HEK293 (cell line): ENCODE results near the gene ACAD8.

Experiments used
- BCL11A ChIP-seq: fragments of 450-650 bp; formaldehyde crosslinking; IDR thresholded peaks from 2 replicates; pipeline ENCODE4 v1.5.1; 2016; ENCODE audit warnings: low read depth, missing biosample characterization, missing genetic modification characterization
- KLF7 ChIP-seq: fragments of 450-650 bp; formaldehyde crosslinking; IDR thresholded peaks from 2 replicates; pipeline ENCODE4 v1.5.1; 2016; ENCODE audit warnings: missing biosample characterization, missing genetic modification characterization, borderline replicate concordance
- ZBTB8A ChIP-seq: fragments of 450-650 bp; formaldehyde crosslinking; IDR thresholded peaks from 2 replicates; pipeline ENCODE4 v1.5.1; 2016; ENCODE audit warnings: missing biosample characterization, missing genetic modification characterization
- ZNF138 ChIP-seq: fragments of 450-650 bp; formaldehyde crosslinking; IDR thresholded peaks from 2 replicates; pipeline ENCODE4 v1.5.1; 2016; ENCODE audit warnings: missing biosample characterization, missing genetic modification characterization, borderline replicate concordance
- ZNF16 ChIP-seq: fragments of 450-650 bp; formaldehyde crosslinking; IDR thresholded peaks from 2 replicates; pipeline ENCODE4 v1.5.1; 2016; ENCODE audit warnings: low read depth, missing biosample characterization, missing genetic modification characterization
- ZNF274 ChIP-seq, 2 experiments: fragments of 200-500 bp in 1 of 2; fragments of 450-650 bp in 1 of 2; sonication (Bioruptor generic) in 1 of 2; formaldehyde crosslinking in 1 of 2; IDR thresholded peaks; 2 replicates each; pipeline versions ENCODE4 v1.5.1 to v1.6.1; 2014 to 2016; ENCODE audit warnings: borderline replicate concordance in 1 of 2, inconsistent platforms in 1 of 2, low read length in 1 of 2, missing biosample characterization in 1 of 2, missing genetic modification characterization in 1 of 2
- ZNF473 ChIP-seq: fragments of 450-650 bp; formaldehyde crosslinking; IDR thresholded peaks from 2 replicates; pipeline ENCODE4 v1.5.1; 2017; ENCODE audit warnings: missing biosample characterization, missing genetic modification characterization
- TF ChIP-seq, protein P1 (sequence below): fragments of 450-650 bp; formaldehyde crosslinking; IDR thresholded peaks from 2 replicates; pipeline ENCODE4 v1.5.1; 2016; ENCODE audit warnings: missing biosample characterization, missing genetic modification characterization

- no peak for TF ChIP-seq ZBTB8A
- TF ChIP-seq ZNF138 (tag by site-specific recombination), result no peak
- TF ChIP-seq ZNF274 (IDR thresholded peaks at IDR 0.05; ENCODE audit: low read length), result no peak
- no peak for TF ChIP-seq ZNF274 (tag by site-specific recombination; IDR thresholded peaks at IDR 0.05; ENCODE audit: borderline replicate concordance)
- TF ChIP-seq, protein P1, sequence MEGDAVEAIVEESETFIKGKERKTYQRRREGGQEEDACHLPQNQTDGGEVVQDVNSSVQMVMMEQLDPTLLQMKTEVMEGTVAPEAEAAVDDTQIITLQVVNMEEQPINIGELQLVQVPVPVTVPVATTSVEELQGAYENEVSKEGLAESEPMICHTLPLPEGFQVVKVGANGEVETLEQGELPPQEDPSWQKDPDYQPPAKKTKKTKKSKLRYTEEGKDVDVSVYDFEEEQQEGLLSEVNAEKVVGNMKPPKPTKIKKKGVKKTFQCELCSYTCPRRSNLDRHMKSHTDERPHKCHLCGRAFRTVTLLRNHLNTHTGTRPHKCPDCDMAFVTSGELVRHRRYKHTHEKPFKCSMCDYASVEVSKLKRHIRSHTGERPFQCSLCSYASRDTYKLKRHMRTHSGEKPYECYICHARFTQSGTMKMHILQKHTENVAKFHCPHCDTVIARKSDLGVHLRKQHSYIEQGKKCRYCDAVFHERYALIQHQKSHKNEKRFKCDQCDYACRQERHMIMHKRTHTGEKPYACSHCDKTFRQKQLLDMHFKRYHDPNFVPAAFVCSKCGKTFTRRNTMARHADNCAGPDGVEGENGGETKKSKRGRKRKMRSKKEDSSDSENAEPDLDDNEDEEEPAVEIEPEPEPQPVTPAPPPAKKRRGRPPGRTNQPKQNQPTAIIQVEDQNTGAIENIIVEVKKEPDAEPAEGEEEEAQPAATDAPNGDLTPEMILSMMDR (tag by site-specific recombination), result no peak
- no peak for TF ChIP-seq BCL11A (tag by site-specific recombination)
- no peak for TF ChIP-seq KLF7 (tag by site-specific recombination)
- TF ChIP-seq ZNF16 (tag by site-specific recombination), result no peak
- no peak for TF ChIP-seq ZNF473 (tag by site-specific recombination)
These were observed 58.9 kb downstream of the ACAD8 start for GRCh38 chr11:134312223-134312622.
